Natural killer cell (primary cell): Measurements from ENCODE around the gene LYST. TPM values are rescaled to one million over a fixed set of nuclear protein-coding genes. Genes with fewer than 3 reads are reported as not detected.

Source experiments
- ATAC-seq, 3 donors: fragments of 150-1000 bp in 2 of 3; fragments of 200-7000 bp in 1 of 3; cut with Tn5 transposase; 1 replicate in 1 of 3; 2 replicates in 2 of 3; pipeline ENCODE4 v1.10.0; 2021; ENCODE audit warnings: mild to moderate bottlenecking in 2 of 3, moderate library complexity in 2 of 3
- DNase-seq, 2 donors: peaks; one replicate each; pipeline versions ENCODE4 v3.0.0 to v3.0.0-alpha.2; 2013 to 2021; ENCODE audit warnings: mixed read lengths in 1 of 2
- H3K27ac ChIP-seq: one replicate; pipeline ENCODE4 v1.5.1; 2013; ENCODE audit warnings: mild to moderate bottlenecking, low read length
- H3K27me3 ChIP-seq: one replicate; pipeline ENCODE4 v1.6.1; 2013; ENCODE audit warnings: low read length; ENCODE audit not compliant: control insufficient read depth, insufficient read depth
- H3K36me3 ChIP-seq: one replicate; pipeline ENCODE4 v1.6.1; 2013; ENCODE audit warnings: low read length; ENCODE audit not compliant: control insufficient read depth, insufficient read depth
- H3K4me1 ChIP-seq: one replicate; pipeline ENCODE4 v1.6.1; 2013; ENCODE audit warnings: low read length; ENCODE audit not compliant: control insufficient read depth, insufficient read depth
- H3K4me3 ChIP-seq: one replicate; pipeline ENCODE4 v1.5.1; 2013; ENCODE audit warnings: low read length
- H3K9me3 ChIP-seq: one replicate; pipeline ENCODE4 v1.6.1; 2013; ENCODE audit warnings: low read length; ENCODE audit not compliant: control insufficient read depth, insufficient read depth
- H3K27ac Mint-ChIP-seq, 2 donors: one replicate each; pipeline ENCODE4 v1.8.0; 2022; ENCODE audit warnings: mild to moderate bottlenecking in 2 of 2, mixed read lengths in 2 of 2, moderate library complexity in 1 of 2
- H3K27me3 Mint-ChIP-seq, 2 donors: one replicate each; pipeline ENCODE4 v1.8.0; 2022; ENCODE audit warnings: low read depth in 2 of 2, mixed read lengths in 2 of 2
- H3K36me3 Mint-ChIP-seq: one replicate; pipeline ENCODE4 v1.8.0; 2022; ENCODE audit warnings: mixed read lengths
- H3K4me1 Mint-ChIP-seq, 2 donors: one replicate each; pipeline ENCODE4 v1.8.0; 2022; ENCODE audit warnings: mixed read lengths in 2 of 2
- H3K4me3 Mint-ChIP-seq: one replicate; pipeline ENCODE4 v1.8.0; 2022; ENCODE audit warnings: mild to moderate bottlenecking, moderate library complexity, mixed read lengths
- H3K9me3 Mint-ChIP-seq, 2 donors: one replicate each; pipeline ENCODE4 v1.8.0; 2022; ENCODE audit warnings: mixed read lengths in 2 of 2
- CTCF ChIP-seq: fragments of 200-600 bp; IDR thresholded peaks from one replicate; pipeline ENCODE4 v1.8.0; 2022; ENCODE audit warnings: antibody characterized with exemption
- WGBS: methylation state at CpG from one replicate; pipeline ENCODE4 v1.1.7; 2013; ENCODE audit warnings: missing lambda C conversion rate; ENCODE audit not compliant: insufficient coverage; 5-methylcytosine and 5-hydroxymethylcytosine counted together
- intact Hi-C: fragments of 100-400 bp; cut with micrococcal nuclease; formaldehyde crosslinking; loops from one replicate; pipeline ENCODE4 v1.14.2; 2022
- total RNA-seq, 4 donors: library from RNA; stranded (reverse); fragments of 120-200 nt in 1 of 4; gene quantifications; one replicate each; pipeline versions ENCODE4 v1.2.3 to v1.2.4, GENCODE V29; 2013 to 2022

LYST gene
- total RNA-seq, 3 donors from 2014 or later (not counting 1 experiment from before 2014, with no cell fraction given), result 89.9 to 115 (median 93.6) TPM

GRCh38 chr1:235861857-235862256 is 4.8 kb downstream of the LYST start:
- H3K27ac Mint-ChIP-seq, result peak overlapping the region; percentile 99
- H3K4me1 ChIP-seq, result peaks cover 34% of the 10 kb centered on the region

GRCh38 chr1:235860829-235861228 is 5.9 kb downstream of the LYST start:
- ATAC-seq (no peak), DNase-seq (no peak)
- no peaks in the 10 kb centered on the region for H3K27me3 ChIP-seq
- H3K4me3 ChIP-seq, result no peak overlapping the region
- Mint-ChIP-seq H3K36me3 (no peaks in the 10 kb centered on the region), H3K27ac (no peak overlapping the region), H3K4me1 (peaks cover 34 to 49% of the 10 kb centered on the region in 2 donors), H3K4me3 (no peak overlapping the region), H3K27me3 (no peaks in the 10 kb centered on the region), H3K9me3 (no peaks in the 10 kb centered on the region)
- peaks cover 3% of the 10 kb centered on the region for H3K36me3 ChIP-seq
- intact Hi-C loops, result loop anchor here (10.0 kb wide), 2 partner anchors 356 to 934 kb away; partner anchors contain the start of genes B3GALNT2 and MTR
- WGBS, result no CpG with 5 or more reads among the region's 1 CpG
- no peaks in the 10 kb centered on the region for H3K9me3 ChIP-seq
- peaks cover 36% of the 10 kb centered on the region for H3K4me1 ChIP-seq
- TF ChIP-seq CTCF, result no peak
- H3K27ac ChIP-seq, result no peak overlapping the region

More at GRCh38 chr1:235861857-235862256, 4.8 kb downstream of the LYST start:
- H3K4me3 Mint-ChIP-seq, result no peak overlapping the region
- no peaks in the 10 kb centered on the region for H3K27me3 ChIP-seq
- no peaks in the 10 kb centered on the region for H3K9me3 Mint-ChIP-seq
- H3K36me3 ChIP-seq, result peaks cover 3% of the 10 kb centered on the region
- H3K27ac ChIP-seq, result peak overlapping the region; percentile 99
- DNase-seq (no peak), ATAC-seq (no peak)
- H3K4me1 Mint-ChIP-seq, result peaks cover 41 to 48% of the 10 kb centered on the region in 2 donors
- H3K27me3 Mint-ChIP-seq, result no peaks in the 10 kb centered on the region
- no peak overlapping the region for H3K4me3 ChIP-seq
- intact Hi-C loops, result loop anchor here (10.0 kb wide), 2 partner anchors 357 to 933 kb away; partner anchors contain the start of genes B3GALNT2 and MTR
- H3K36me3 Mint-ChIP-seq, result no peaks in the 10 kb centered on the region
- H3K9me3 ChIP-seq, result no peaks in the 10 kb centered on the region
- no peak for TF ChIP-seq CTCF

GRCh38 chr1:235859789-235860188 is 6.9 kb downstream of the LYST start:
- no peak for ATAC-seq
- Histone ChIP-seq H3K27ac (no peak overlapping the region), H3K9me3 (no peaks in the 10 kb centered on the region), H3K36me3 (peaks cover 3% of the 10 kb centered on the region), H3K4me1 (peaks cover 31% of the 10 kb centered on the region), H3K4me3 (no peak overlapping the region), H3K27me3 (no peaks in the 10 kb centered on the region)
- no peaks in the 10 kb centered on the region for H3K27me3 Mint-ChIP-seq
- no peak for TF ChIP-seq CTCF
- H3K36me3 Mint-ChIP-seq, result no peaks in the 10 kb centered on the region
- intact Hi-C loops, result loop anchor here (10.0 kb wide), 2 partner anchors 355 to 935 kb away; partner anchors contain the start of genes B3GALNT2 and MTR
- no peak overlapping the region for H3K4me3 Mint-ChIP-seq
- H3K9me3 Mint-ChIP-seq, result no peaks in the 10 kb centered on the region
- no peak overlapping the region for H3K27ac Mint-ChIP-seq
- no CpG with 5 or more reads among the region's 1 CpG for WGBS
- peaks cover 28 to 47% of the 10 kb centered on the region in 2 donors for H3K4me1 Mint-ChIP-seq
- DNase-seq, result no peak

GRCh38 chr1:235858766-235859165 is 7.9 kb downstream of the LYST start:
- Mint-ChIP-seq H3K36me3 (no peaks in the 10 kb centered on the region), H3K27ac (no peak overlapping the region), H3K4me3 (no peak overlapping the region), H3K9me3 (no peaks in the 10 kb centered on the region), H3K4me1 (peaks cover 28 to 47% of the 10 kb centered on the region in 2 donors), H3K27me3 (no peaks in the 10 kb centered on the region)
- Histone ChIP-seq H3K4me3 (no peak overlapping the region), H3K4me1 (peaks cover 21% of the 10 kb centered on the region), H3K9me3 (no peaks in the 10 kb centered on the region), H3K27ac (no peak overlapping the region), H3K36me3 (peaks cover 3% of the 10 kb centered on the region), H3K27me3 (no peaks in the 10 kb centered on the region)
- TF ChIP-seq CTCF, result no peak
- DNase-seq (no peak), ATAC-seq (no peak)
- intact Hi-C loops, result no loop called here
- WGBS, result 69% methylated on average over 1 of the region's 1 CpG
